COLO829 (cell line): ENCODE measurements around the gene CYFIP2.
A peak's percentile ranks its signal among the peaks of the same experiment; 100 is the strongest.

Experiments used
- DNase-seq: peaks from one replicate; pipeline ENCODE4 v3.0.0; 2012; ENCODE audit warnings: low spot score

CYFIP2 gene

GRCh38 chr5:157258450-157258849, 7.5 kb upstream of the CYFIP2 start:
- DNase-seq, result no peak

GRCh38 chr5:157259699-157260098, 6.2 kb upstream of the CYFIP2 start:
- DNase-seq, result no peak

- DNase-seq, result no peak
These were observed 2.3 kb upstream of the CYFIP2 start for GRCh38 chr5:157263496-157264090.

GRCh38 chr5:157266286-157267007, 524 bp downstream of the CYFIP2 start:
- no peak for DNase-seq

- no peak for DNase-seq
These were observed 1.1 kb downstream of the CYFIP2 start for GRCh38 chr5:157267025-157267424.

GRCh38 chr5:157267761-157268480, 2.0 kb downstream of the CYFIP2 start:
- no peak for DNase-seq

GRCh38 chr5:157269165-157269671, 3.3 kb downstream of the CYFIP2 start:
- DNase-seq, result no peak

- no peak for DNase-seq
These were observed 3.9 kb downstream of the CYFIP2 start for GRCh38 chr5:157269761-157270272.

GRCh38 chr5:157270771-157271170, 4.8 kb downstream of the CYFIP2 start:
- no peak for DNase-seq

- DNase-seq, result no peak
These were observed 5.9 kb downstream of the CYFIP2 start for GRCh38 chr5:157271740-157272271.

GRCh38 chr5:157273131-157273556, 7.2 kb downstream of the CYFIP2 start:
- no peak for DNase-seq

- no peak for DNase-seq
These were observed 9.5 kb downstream of the CYFIP2 start for GRCh38 chr5:157275403-157275802.

- DNase-seq, result no peak
These were observed 12.6 kb downstream of the CYFIP2 start for GRCh38 chr5:157278319-157279037.

GRCh38 chr5:157279605-157280239, 13.8 kb downstream of the CYFIP2 start:
- DNase-seq, result peak; percentile 17

- no peak for DNase-seq
These were observed 15.0 kb downstream of the CYFIP2 start for GRCh38 chr5:157280927-157281326.

- no peak for DNase-seq
These were observed 16.2 kb downstream of the CYFIP2 start for GRCh38 chr5:157282150-157282549.

- no peak for DNase-seq
These were observed 17.5 kb downstream of the CYFIP2 start for GRCh38 chr5:157283434-157283833.

GRCh38 chr5:157284458-157285212, 18.7 kb downstream of the CYFIP2 start:
- DNase-seq, result no peak

- DNase-seq, result no peak
These were observed 19.6 kb downstream of the CYFIP2 start for GRCh38 chr5:157285310-157286035.

GRCh38 chr5:157286761-157287211, 20.9 kb downstream of the CYFIP2 start:
- DNase-seq, result no peak
